Activated CD4-positive, alpha-beta T cell treated with anti-CD3 and anti-CD28 coated beads, Interleukin-2, amount 50 U/mL, for 48 hours (primary cell): ENCODE results near the gene SAMD9.
"Not testable (repeated sequence)": the region's sequence is repeated elsewhere in the genome, so short reads cannot be mapped to it uniquely, and the experiment has no call there.

Experiments
- DNase-seq, 2 experiments: peaks; one replicate each; pipeline ENCODE4 v3.0.0-alpha.2; 2020

Gene SAMD9

GRCh38 chr7:93117852-93118530 is at the start of gene SAMD9:
Gene SAMD9 (minus strand): TSS chr7:93117979. CDS start chr7:93106097, 11,882 bp downstream.
- peak; percentile 11 to 46 for DNase-seq

- no peak for DNase-seq
Measured at GRCh38 chr7:93165447-93165846, 47.7 kb upstream of the SAMD9 start.

GRCh38 chr7:93164766-93165165 is 47.0 kb upstream of the SAMD9 start:
- no peak for DNase-seq

- no peak for DNase-seq
Measured at GRCh38 chr7:93161181-93161762, 43.5 kb upstream of the SAMD9 start.

GRCh38 chr7:93160410-93160809 is 42.6 kb upstream of the SAMD9 start:
- no peak for DNase-seq

GRCh38 chr7:93159490-93159889 is 41.7 kb upstream of the SAMD9 start:
- no peak for DNase-seq

- no peak for DNase-seq
Measured at GRCh38 chr7:93156884-93157283, 39.1 kb upstream of the SAMD9 start.

GRCh38 chr7:93150200-93150835 is 32.5 kb upstream of the SAMD9 start:
- no peak for DNase-seq

- DNase-seq, result no peak
Measured at GRCh38 chr7:93148727-93149126, 30.9 kb upstream of the SAMD9 start.

- DNase-seq, result no peak
Measured at GRCh38 chr7:93148144-93148543, 30.4 kb upstream of the SAMD9 start, which contains the start of gene SAMD9L. Gene SAMD9L (minus strand): TSS chr7:93148385. CDS start chr7:93135971, 12,414 bp downstream.

GRCh38 chr7:93147363-93147762 is 29.6 kb upstream of the SAMD9 start:
- peak; percentile 29 to 36 for DNase-seq

- peak; percentile 7 to 10 for DNase-seq
Measured at GRCh38 chr7:93146472-93147141, 28.8 kb upstream of the SAMD9 start.

GRCh38 chr7:93146036-93146435 is 28.3 kb upstream of the SAMD9 start:
- no peak for DNase-seq

GRCh38 chr7:93145354-93145753 is 27.6 kb upstream of the SAMD9 start:
- DNase-seq, result no peak

- no peak for DNase-seq
Measured at GRCh38 chr7:93142127-93142526, 24.3 kb upstream of the SAMD9 start.

GRCh38 chr7:93140582-93141191 is 22.9 kb upstream of the SAMD9 start:
- no peak for DNase-seq

GRCh38 chr7:93138576-93138975 is 20.8 kb upstream of the SAMD9 start:
- no peak for DNase-seq

- no peak for DNase-seq
Measured at GRCh38 chr7:93133005-93133404, 15.2 kb upstream of the SAMD9 start.

- no peak for DNase-seq
Measured at GRCh38 chr7:93132216-93132615, 14.4 kb upstream of the SAMD9 start.

GRCh38 chr7:93126954-93127353 is 9.2 kb upstream of the SAMD9 start:
- DNase-seq, result not testable (repeated sequence)

GRCh38 chr7:93123532-93123931 is 5.8 kb upstream of the SAMD9 start:
- not testable (repeated sequence) for DNase-seq

- DNase-seq, result no peak
Measured at GRCh38 chr7:93120592-93121549, 3.1 kb upstream of the SAMD9 start.
